Ascending aorta (tissue), 2 donors: ENCODE results near the gene HCRTR1. TPM values are rescaled to one million over a fixed set of nuclear protein-coding genes. Genes with fewer than 3 reads are reported as not detected.

Experiments used
- DNase-seq, 2 donors: peaks; one replicate each; pipeline ENCODE4 v3.0.0-alpha.2; 2019; ENCODE audit warnings: low spot score in 2 of 2
- H3K27ac ChIP-seq, 2 donors: fragments of 200-600 bp; sonication (generic); one replicate each; pipeline ENCODE4 v1.5.1; 2016 to 2017; ENCODE audit warnings: mild to moderate bottlenecking in 1 of 2
- H3K27me3 ChIP-seq: fragments of 200-600 bp; sonication (generic); one replicate; pipeline ENCODE4 v1.5.1; 2017
- H3K36me3 ChIP-seq, 2 donors: fragments of 200-600 bp; sonication (generic); one replicate each; pipeline ENCODE4 v1.5.1; 2016
- H3K4me1 ChIP-seq, 2 donors: fragments of 200-600 bp; sonication (generic); one replicate each; pipeline ENCODE4 v1.5.1; 2016 to 2017; ENCODE audit warnings: mild to moderate bottlenecking in 1 of 2
- H3K4me3 ChIP-seq, 2 donors: fragments of 200-600 bp; sonication (generic); one replicate each; pipeline ENCODE4 v1.5.1; 2016 to 2017; ENCODE audit warnings: mild to moderate bottlenecking in 1 of 2
- H3K9me3 ChIP-seq, 2 donors: fragments of 200-600 bp; sonication (generic); one replicate each; pipeline ENCODE4 v1.5.1; 2016
- CTCF ChIP-seq, 3 experiments: fragments of 200-600 bp in 2 of 3; fragments of 450-650 bp in 1 of 3; sonication (generic) in 2 of 3; IDR thresholded peaks; one replicate each; pipeline ENCODE4 v1.5.1; 2016 to 2019; ENCODE audit warnings: antibody characterized with exemption in 3 of 3, mild to moderate bottlenecking in 1 of 3, moderate library complexity in 1 of 3
- intact Hi-C: fragments of 100-400 bp; cut with DNase I; formaldehyde crosslinking; loops from one replicate; pipeline ENCODE4 v1.15.1; 2023
- total RNA-seq: library from RNA; depleted of rRNA; stranded (reverse); fragments of >200 nt; gene quantifications from one replicate; pipeline ENCODE4 v1.1.0, GENCODE V29; 2016

The HCRTR1 gene
- total RNA-seq, 1 donor from 2014 or later, result not detected

- peaks cover 28 to 52% of the 10 kb centered on the region in 2 donors for H3K36me3 ChIP-seq
- H3K27me3 ChIP-seq, result no peaks in the 10 kb centered on the region
- H3K4me3 ChIP-seq, result no peak overlapping the region
- peaks cover 0 to 13% of the 10 kb centered on the region in 2 donors for H3K4me1 ChIP-seq
- H3K27ac ChIP-seq, result no peak overlapping the region
- TF ChIP-seq CTCF (IDR thresholded peaks at IDR 0.05), result no peak
- DNase-seq, result no peak
- intact Hi-C loops, result no loop called here
- no peaks in the 10 kb centered on the region for H3K9me3 ChIP-seq
Measured at GRCh38 chr1:31653717-31654473, 36.4 kb downstream of the HCRTR1 start.

GRCh38 chr1:31654474-31654776 lies 36.9 kb downstream of the HCRTR1 start:
- no peaks in the 10 kb centered on the region for H3K9me3 ChIP-seq
- no peak for DNase-seq
- H3K27ac ChIP-seq, result no peak overlapping the region
- H3K27me3 ChIP-seq, result no peaks in the 10 kb centered on the region
- peaks cover 0 to 11% of the 10 kb centered on the region in 2 donors for H3K4me1 ChIP-seq
- TF ChIP-seq CTCF (IDR thresholded peaks at IDR 0.05), result no peak
- no peak overlapping the region for H3K4me3 ChIP-seq
- intact Hi-C loops, result no loop called here
- H3K36me3 ChIP-seq, result peaks cover 34 to 55% of the 10 kb centered on the region in 2 donors

GRCh38 chr1:31655104-31655503 lies 37.6 kb downstream of the HCRTR1 start:
- Histone ChIP-seq H3K4me1 (peaks cover 0 to 8% of the 10 kb centered on the region in 2 donors), H3K27ac (no peak overlapping the region), H3K9me3 (no peaks in the 10 kb centered on the region), H3K36me3 (peaks cover 35 to 55% of the 10 kb centered on the region in 2 donors), H3K4me3 (no peak overlapping the region), H3K27me3 (no peaks in the 10 kb centered on the region)
- no peak for DNase-seq
- intact Hi-C loops, result no loop called here
- TF ChIP-seq CTCF (IDR thresholded peaks at IDR 0.05), result no peak

- Histone ChIP-seq H3K27me3 (no peaks in the 10 kb centered on the region), H3K4me3 (no peak overlapping the region), H3K36me3 (peaks cover 37 to 58% of the 10 kb centered on the region in 2 donors), H3K9me3 (no peaks in the 10 kb centered on the region), H3K4me1 (peaks cover 0 to 5% of the 10 kb centered on the region in 2 donors), H3K27ac (no peak overlapping the region)
- TF ChIP-seq CTCF (IDR thresholded peaks at IDR 0.05), result no peak
- intact Hi-C loops, result no loop called here
- DNase-seq, result no peak
Measured at GRCh38 chr1:31655756-31656155, 38.3 kb downstream of the HCRTR1 start.

- no peaks in the 10 kb centered on the region for H3K4me1 ChIP-seq
- no peaks in the 10 kb centered on the region for H3K9me3 ChIP-seq
- H3K36me3 ChIP-seq, result peaks cover 43 to 66% of the 10 kb centered on the region in 2 donors
- H3K4me3 ChIP-seq, result no peak overlapping the region
- DNase-seq, result no peak
- H3K27ac ChIP-seq, result no peak overlapping the region
- intact Hi-C loops, result no loop called here
- no peak for TF ChIP-seq CTCF (IDR thresholded peaks at IDR 0.05)
- no peaks in the 10 kb centered on the region for H3K27me3 ChIP-seq
Measured at GRCh38 chr1:31657020-31657804, 39.7 kb downstream of the HCRTR1 start.
